ENCODE measurements around the gene SLK. TPM values are rescaled to one million over a fixed set of nuclear protein-coding genes. Genes with fewer than 3 reads are reported as not detected.

The SLK gene
- total RNA-seq, 2 donors from 2014 or later = 21.7 to 24.1 TPM

GRCh38 chr10:104034401-104035193, 67.7 kb downstream of the SLK start:
- no peaks in the 10 kb centered on the region for H3K36me3 Mint-ChIP-seq
- DNase-seq (ENCODE audit: low spot score in 2 of 2) = no peak
- ATAC-seq = no peak

GRCh38 chr10:104035194-104036068, 68.5 kb downstream of the SLK start:
- DNase-seq (ENCODE audit: low spot score in 2 of 2) (no peak), ATAC-seq (peak in 1 of 2 donors; percentile 32)
- H3K9me3 Mint-ChIP-seq = no peaks in the 10 kb centered on the region
- no peaks in the 10 kb centered on the region for H3K36me3 Mint-ChIP-seq
- peak overlapping the region in 1 of 2 donors; percentile 44 for H3K27ac Mint-ChIP-seq

More at GRCh38 chr10:104034401-104035193, 67.7 kb downstream of the SLK start:
- Mint-ChIP-seq H3K9me3 (no peaks in the 10 kb centered on the region), H3K27ac (peak overlapping the region; percentile 14 to 46)

GRCh38 chr10:104036069-104036384, 69.1 kb downstream of the SLK start:
- Mint-ChIP-seq H3K36me3 (no peaks in the 10 kb centered on the region), H3K27ac (no peak overlapping the region), H3K9me3 (no peaks in the 10 kb centered on the region)
- ATAC-seq = peak in 1 of 2 donors; percentile 35
- DNase-seq (ENCODE audit: low spot score in 2 of 2) = no peak

- DNase-seq (ENCODE audit: low spot score in 2 of 2) (no peak), ATAC-seq (no peak)
- H3K27ac Mint-ChIP-seq = no peak overlapping the region
- no peaks in the 10 kb centered on the region for H3K9me3 Mint-ChIP-seq
- H3K36me3 Mint-ChIP-seq = no peaks in the 10 kb centered on the region
These were observed 69.7 kb downstream of the SLK start for GRCh38 chr10:104036518-104037260.

- H3K36me3 Mint-ChIP-seq = no peaks in the 10 kb centered on the region
- no peak for DNase-seq (ENCODE audit: low spot score in 2 of 2)
- H3K27ac Mint-ChIP-seq = peak overlapping the region in 1 of 2 donors; percentile 67
- ATAC-seq = no peak
- no peaks in the 10 kb centered on the region for H3K9me3 Mint-ChIP-seq
These were observed 70.5 kb downstream of the SLK start for GRCh38 chr10:104037261-104037951.

- Mint-ChIP-seq H3K9me3 (no peaks in the 10 kb centered on the region), H3K27ac (no peak overlapping the region), H3K36me3 (no peaks in the 10 kb centered on the region)
- no peak for ATAC-seq
- DNase-seq (ENCODE audit: low spot score in 2 of 2) = no peak
These were observed 71.6 kb downstream of the SLK start for GRCh38 chr10:104038537-104038936.

- DNase-seq (ENCODE audit: low spot score in 2 of 2) = no peak
- Mint-ChIP-seq H3K36me3 (no peaks in the 10 kb centered on the region), H3K27ac (no peak overlapping the region), H3K9me3 (no peaks in the 10 kb centered on the region)
- ATAC-seq = no peak
These were observed 72.2 kb downstream of the SLK start for GRCh38 chr10:104038958-104039752.

GRCh38 chr10:104040382-104040781, 73.4 kb downstream of the SLK start:
- ATAC-seq = no peak
- no peaks in the 10 kb centered on the region for H3K9me3 Mint-ChIP-seq
- H3K27ac Mint-ChIP-seq = peak overlapping the region; percentile 48 to 54
- no peak for DNase-seq (ENCODE audit: low spot score in 2 of 2)
- H3K36me3 Mint-ChIP-seq = no peaks in the 10 kb centered on the region

GRCh38 chr10:104040862-104041789, 74.2 kb downstream of the SLK start:
- DNase-seq (ENCODE audit: low spot score in 2 of 2) = no peak
- no peak for ATAC-seq
- peak overlapping the region; percentile 44 to 54 for H3K27ac Mint-ChIP-seq
- no peaks in the 10 kb centered on the region for H3K9me3 Mint-ChIP-seq
- no peaks in the 10 kb centered on the region for H3K36me3 Mint-ChIP-seq

- DNase-seq (ENCODE audit: low spot score in 2 of 2) (no peak), ATAC-seq (no peak)
- H3K27ac Mint-ChIP-seq = no peak overlapping the region
- H3K9me3 Mint-ChIP-seq = no peaks in the 10 kb centered on the region
- no peaks in the 10 kb centered on the region for H3K36me3 Mint-ChIP-seq
These were observed 75.1 kb downstream of the SLK start for GRCh38 chr10:104041891-104042535.

- DNase-seq (ENCODE audit: low spot score in 2 of 2) = no peak
- H3K9me3 Mint-ChIP-seq = no peaks in the 10 kb centered on the region
- no peaks in the 10 kb centered on the region for H3K36me3 Mint-ChIP-seq
- ATAC-seq = no peak
- H3K27ac Mint-ChIP-seq = no peak overlapping the region
These were observed 76.4 kb downstream of the SLK start for GRCh38 chr10:104043185-104043830.

- no peaks in the 10 kb centered on the region for H3K36me3 Mint-ChIP-seq
- ATAC-seq (no peak), DNase-seq (ENCODE audit: low spot score in 2 of 2) (no peak)
- no peaks in the 10 kb centered on the region for H3K9me3 Mint-ChIP-seq
- H3K27ac Mint-ChIP-seq = no peak overlapping the region
These were observed 76.9 kb downstream of the SLK start for GRCh38 chr10:104043854-104044253.

GRCh38 chr10:104045151-104046089, 78.5 kb downstream of the SLK start:
- ATAC-seq (peak; percentile 63), DNase-seq (ENCODE audit: low spot score in 2 of 2) (no peak)
- Mint-ChIP-seq H3K9me3 (no peaks in the 10 kb centered on the region), H3K27ac (no peak overlapping the region), H3K36me3 (no peaks in the 10 kb centered on the region)

Measured in activated naive CD4-positive, alpha-beta T cell treated with anti-CD3 and anti-CD28 coated beads, Interleukin-2, amount 50 U/mL, for 72 hours (primary cell).